HCT116 (cell line): ENCODE results near the gene LTB4R2. TPM values are rescaled to one million over a fixed set of nuclear protein-coding genes. Genes with fewer than 3 reads are reported as not detected.

Experiments
- ATAC-seq: fragments of 200-7000 bp; cut with Tn5 transposase; 2 replicates; pipeline ENCODE4 v1.9.1; 2020; ENCODE audit warnings: mild to moderate bottlenecking, moderate library complexity
- BruUV-seq: library from RNA; stranded (reverse); fragments of 400-500 nt; replicated peaks from 2 replicates; lab custom pipeline; 2021; lab: Mats Ljungman, UMichigan
- CTCF ChIA-PET: fragments of 300-600 bp; sonication (Branson Sonifier 250); formaldehyde crosslinking; loops from one replicate; lab custom pipeline; 2021; ENCODE audit warnings: antibody characterized with exemption; lab: Charles Lee
- POLR2A ChIA-PET: fragments of 300-600, 350-600 bp; sonication (Branson Sonifier 250); formaldehyde crosslinking; loops from one replicate; lab custom pipeline; 2021; ENCODE audit warnings: antibody characterized with exemption; lab: Charles Lee
- RAD21 ChIA-PET, 2 experiments: fragments of 300-600 bp; sonication (Branson Sonifier 250); formaldehyde crosslinking; loops; one replicate each; lab custom pipeline; 2023; ENCODE audit warnings: low total read pairs in 2 of 2; ENCODE audit not compliant: uncharacterized antibody in 2 of 2, unreplicated experiment in 2 of 2, low non-redundant PET in 1 of 2; lab: Charles Lee
- DNase-seq: peaks from one replicate; pipeline ENCODE4 v3.0.0-alpha.2; 2010; ENCODE audit warnings: low read depth, low spot score
- H2AFZ ChIP-seq: fragments of 200-600 bp; shearing (Covaris generic), sonication (generic); 2 replicates; pipeline ENCODE4 v1.6.1; 2017; ENCODE audit warnings: low read depth, mixed run types, mixed read lengths, antibody characterized with exemption, low read length; ENCODE audit not compliant: poor library complexity, severe bottlenecking
- H3K27ac ChIP-seq: 2 replicates; pipeline ENCODE4 v1.5.1; 2012; ENCODE audit warnings: low read depth, low read length
- H3K27me3 ChIP-seq: fragments of 200-600 bp; sonication (generic); 2 replicates; pipeline ENCODE4 v1.6.1; 2016; ENCODE audit warnings: mixed run types, low read length, mixed read lengths; ENCODE audit not compliant: insufficient read depth
- H3K36me3 ChIP-seq, 2 experiments: fragments of 200-500 bp in 1 of 2; fragments of 200-600 bp in 1 of 2; sonication (Bioruptor generic) in 1 of 2; sonication (generic) in 1 of 2; 2 replicates each; pipeline versions ENCODE4 v1.5.1 to v1.6.1; 2014 to 2016; ENCODE audit warnings: low read length in 2 of 2, inconsistent platforms in 1 of 2, mixed read lengths in 1 of 2, mixed run types in 1 of 2; ENCODE audit not compliant: insufficient read depth in 2 of 2, control insufficient read depth in 1 of 2
- H3K4me1 ChIP-seq, 2 experiments: fragments of 200-600 bp in 1 of 2; sonication (generic) in 1 of 2; 2 replicates each; pipeline versions ENCODE4 v1.5.1 to v1.6.1; 2012 to 2017; ENCODE audit warnings: low read length in 2 of 2, inconsistent platforms in 1 of 2, mild to moderate bottlenecking in 1 of 2, mixed read lengths in 1 of 2, mixed run types in 1 of 2, moderate library complexity in 1 of 2; ENCODE audit not compliant: insufficient read depth in 2 of 2, control insufficient read depth in 1 of 2
- H3K4me2 ChIP-seq: fragments of 200-600 bp; sonication (generic); 2 replicates; pipeline ENCODE4 v1.6.1; 2017; ENCODE audit warnings: mixed run types, low read length, mixed read lengths
- H3K4me3 ChIP-seq, 2 experiments: fragments of 200-600 bp in 1 of 2; sonication (generic) in 1 of 2; replicated peaks in 1 of 2; 2 replicates each; pipeline ENCODE4 v1.5.1; 2011 to 2016; ENCODE audit warnings: low read length in 2 of 2, control low read depth in 1 of 2, low read depth in 1 of 2, mild to moderate bottlenecking in 1 of 2, mixed read lengths in 1 of 2, mixed run types in 1 of 2
- H3K79me2 ChIP-seq: fragments of 200-600 bp; sonication (generic); 2 replicates; pipeline ENCODE4 v1.6.1; 2017; ENCODE audit warnings: mild to moderate bottlenecking, mixed run types, low read length, moderate library complexity, mixed read lengths; ENCODE audit not compliant: insufficient read depth
- H3K9ac ChIP-seq: fragments of 200-600 bp; sonication (generic); 2 replicates; pipeline ENCODE4 v1.6.1; 2016; ENCODE audit warnings: low read length, mixed read lengths
- H3K9me2 ChIP-seq: fragments of 200-600 bp; sonication (generic), shearing (Covaris generic); 2 replicates; pipeline ENCODE4 v1.6.1; 2017; ENCODE audit warnings: mixed run types, mild to moderate bottlenecking, moderate library complexity; ENCODE audit not compliant: insufficient read depth
- H3K9me3 ChIP-seq, 2 experiments: fragments of 200-500 bp in 1 of 2; fragments of 200-600 bp in 1 of 2; sonication (Bioruptor generic) in 1 of 2; sonication (generic) in 1 of 2; 2 replicates each; pipeline ENCODE4 v1.6.1; 2014 to 2017; ENCODE audit warnings: low read length in 2 of 2, mixed read lengths in 2 of 2, inconsistent platforms in 1 of 2, low read depth in 1 of 2, mild to moderate bottlenecking in 1 of 2, mixed run types in 1 of 2, moderate library complexity in 1 of 2; ENCODE audit not compliant: control insufficient read depth in 1 of 2, insufficient read depth in 1 of 2
- H4K20me1 ChIP-seq: fragments of 200-600 bp; sonication (generic), shearing (Covaris generic); 2 replicates; pipeline ENCODE4 v1.6.1; 2017; ENCODE audit warnings: mixed run types, mild to moderate bottlenecking, moderate library complexity; ENCODE audit not compliant: insufficient read depth
- CBX3 ChIP-seq: IDR thresholded peaks from 2 replicates; pipeline ENCODE4 v1.6.1; 2012; ENCODE audit warnings: low read depth
- FOSL1 ChIP-seq: IDR thresholded peaks from 2 replicates; pipeline ENCODE4 v1.6.1; 2012; ENCODE audit warnings: low read depth
- RAD21 ChIP-seq: IDR thresholded peaks from 2 replicates; pipeline ENCODE4 v1.6.1; 2012; ENCODE audit warnings: low read depth, mild to moderate bottlenecking
- SP1 ChIP-seq: IDR thresholded peaks from 2 replicates; pipeline ENCODE4 v1.6.1; 2012; ENCODE audit warnings: low read depth
- YY1 ChIP-seq: IDR thresholded peaks from 2 replicates; pipeline ENCODE4 v1.6.1; 2011; ENCODE audit warnings: low read length, low read depth, moderate library complexity, mild to moderate bottlenecking; ENCODE audit not compliant: insufficient replicate concordance; ENCODE audit errors: extremely low read depth
- ZFX ChIP-seq: fragments of 450-650 bp; IDR thresholded peaks from 2 replicates; pipeline ENCODE4 v1.6.1; 2017
- intact Hi-C: fragments of 100-400 bp; cut with micrococcal nuclease; formaldehyde crosslinking; loops from 2 replicates; pipeline ENCODE4 v1.10.0; 2022
- total RNA-seq: library from RNA; stranded (reverse); gene quantifications from one replicate; pipeline ENCODE4 v1.2.1, GENCODE V29; 2021; ENCODE audit not compliant: unreplicated experiment
- TF ChIP-seq, protein P1 (sequence below): IDR thresholded peaks from 2 replicates; pipeline ENCODE4 v1.6.1; 2012; ENCODE audit warnings: low read depth
- TF ChIP-seq, protein P2 (sequence below): IDR thresholded peaks from 2 replicates; pipeline ENCODE4 v1.6.1; 2012
- TF ChIP-seq, protein P3 (sequence below): IDR thresholded peaks from 2 replicates; pipeline ENCODE4 v1.6.1; 2012

Gene LTB4R2
- total RNA-seq, 1 experiment from 2014 or later, result 15.4 TPM

DNA sequence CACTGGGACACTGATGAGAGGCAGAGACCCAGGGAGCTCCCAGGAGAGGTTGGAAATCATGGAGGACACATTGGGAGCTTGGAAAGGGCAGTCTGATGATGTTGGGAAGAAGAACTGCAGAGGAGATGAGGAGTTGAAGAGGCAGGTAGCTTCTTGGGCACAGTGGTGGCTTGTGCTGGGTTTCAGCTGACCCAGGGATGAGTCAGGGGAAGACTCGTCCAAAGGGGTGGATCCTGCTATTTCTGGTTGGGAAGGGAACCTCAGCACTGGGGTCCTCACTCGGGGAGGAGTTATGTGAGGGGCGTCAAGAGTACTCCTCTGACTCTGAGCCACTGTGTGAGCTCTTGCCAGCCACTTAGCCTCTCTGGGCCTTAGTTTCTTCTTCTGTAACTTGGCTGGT, 13.4 kb downstream of the LTB4R2 start:
- Histone ChIP-seq H2AFZ (no peak overlapping the region), H3K9me2 (no peaks in the 10 kb centered on the region), H3K27ac (no peak overlapping the region), H3K79me2 (no peaks in the 10 kb centered on the region), H3K4me3 (no peak overlapping the region), H3K4me2 (no peak overlapping the region), H3K9me3 (no peaks in the 10 kb centered on the region), H3K36me3 (no peaks in the 10 kb centered on the region), H3K9ac (no peak overlapping the region), H3K4me1 (no peaks in the 10 kb centered on the region), H4K20me1 (no peaks in the 10 kb centered on the region), H3K27me3 (0 out of 2 replicates have a peak, but pooled peaks cover 4% of the 10 kb centered on the region)
- ChIA-PET POLR2A (no interaction called here), RAD21 (no interaction called here), CTCF (no interaction called here)
- no TSS peak for BruUV-seq
- TF ChIP-seq ZFX (no peak), FOSL1 (no peak), YY1 (no peak), SP1 (no peak), RAD21 (no peak), CBX3 (no peak)
- TF ChIP-seq, protein P1, sequence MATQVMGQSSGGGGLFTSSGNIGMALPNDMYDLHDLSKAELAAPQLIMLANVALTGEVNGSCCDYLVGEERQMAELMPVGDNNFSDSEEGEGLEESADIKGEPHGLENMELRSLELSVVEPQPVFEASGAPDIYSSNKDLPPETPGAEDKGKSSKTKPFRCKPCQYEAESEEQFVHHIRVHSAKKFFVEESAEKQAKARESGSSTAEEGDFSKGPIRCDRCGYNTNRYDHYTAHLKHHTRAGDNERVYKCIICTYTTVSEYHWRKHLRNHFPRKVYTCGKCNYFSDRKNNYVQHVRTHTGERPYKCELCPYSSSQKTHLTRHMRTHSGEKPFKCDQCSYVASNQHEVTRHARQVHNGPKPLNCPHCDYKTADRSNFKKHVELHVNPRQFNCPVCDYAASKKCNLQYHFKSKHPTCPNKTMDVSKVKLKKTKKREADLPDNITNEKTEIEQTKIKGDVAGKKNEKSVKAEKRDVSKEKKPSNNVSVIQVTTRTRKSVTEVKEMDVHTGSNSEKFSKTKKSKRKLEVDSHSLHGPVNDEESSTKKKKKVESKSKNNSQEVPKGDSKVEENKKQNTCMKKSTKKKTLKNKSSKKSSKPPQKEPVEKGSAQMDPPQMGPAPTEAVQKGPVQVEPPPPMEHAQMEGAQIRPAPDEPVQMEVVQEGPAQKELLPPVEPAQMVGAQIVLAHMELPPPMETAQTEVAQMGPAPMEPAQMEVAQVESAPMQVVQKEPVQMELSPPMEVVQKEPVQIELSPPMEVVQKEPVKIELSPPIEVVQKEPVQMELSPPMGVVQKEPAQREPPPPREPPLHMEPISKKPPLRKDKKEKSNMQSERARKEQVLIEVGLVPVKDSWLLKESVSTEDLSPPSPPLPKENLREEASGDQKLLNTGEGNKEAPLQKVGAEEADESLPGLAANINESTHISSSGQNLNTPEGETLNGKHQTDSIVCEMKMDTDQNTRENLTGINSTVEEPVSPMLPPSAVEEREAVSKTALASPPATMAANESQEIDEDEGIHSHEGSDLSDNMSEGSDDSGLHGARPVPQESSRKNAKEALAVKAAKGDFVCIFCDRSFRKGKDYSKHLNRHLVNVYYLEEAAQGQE, result no peak
- TF ChIP-seq, protein P2, sequence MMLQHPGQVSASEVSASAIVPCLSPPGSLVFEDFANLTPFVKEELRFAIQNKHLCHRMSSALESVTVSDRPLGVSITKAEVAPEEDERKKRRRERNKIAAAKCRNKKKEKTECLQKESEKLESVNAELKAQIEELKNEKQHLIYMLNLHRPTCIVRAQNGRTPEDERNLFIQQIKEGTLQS, result no peak
- TF ChIP-seq, protein P3, sequence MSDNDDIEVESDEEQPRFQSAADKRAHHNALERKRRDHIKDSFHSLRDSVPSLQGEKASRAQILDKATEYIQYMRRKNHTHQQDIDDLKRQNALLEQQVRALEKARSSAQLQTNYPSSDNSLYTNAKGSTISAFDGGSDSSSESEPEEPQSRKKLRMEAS, result no peak
- intact Hi-C loops, result no loop called here
- DNase-seq, result no peak
- ATAC-seq, result no peak; the same call in 1 of the 2 replicates
